ENCODE results near the gene MAP4K4.
A peak's percentile ranks its signal among the peaks of the same experiment; 100 is the strongest.

Gene MAP4K4

DNA sequence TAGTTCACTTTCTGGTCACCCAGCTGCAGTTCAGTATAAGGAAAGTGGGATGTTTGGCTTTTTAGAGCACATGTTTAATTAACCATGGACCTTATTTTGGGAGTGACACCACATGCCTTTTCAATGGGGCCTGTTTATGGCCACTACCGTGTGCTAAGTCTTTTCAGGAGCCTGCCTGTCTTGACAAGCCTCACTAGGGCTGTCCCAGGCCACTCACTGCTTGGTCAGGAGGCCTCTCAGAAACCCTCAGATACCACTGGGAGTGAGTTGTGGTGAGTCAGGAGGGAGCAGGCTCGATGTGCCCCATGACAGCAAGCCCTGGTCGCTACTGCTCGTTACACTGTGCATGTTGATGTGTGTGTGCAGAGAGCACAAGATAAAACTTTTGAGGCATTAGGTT is 123.0 kb downstream of the MAP4K4 start:
- no peaks in the 10 kb centered on the region for H3K9me3 ChIP-seq
- H3K27me3 ChIP-seq = no peaks in the 10 kb centered on the region
- H3K36me3 ChIP-seq = peaks cover 0 to 4% (median 0%) of the 10 kb centered on the region in 3 donors
- H3K4me3 ChIP-seq = no peak overlapping the region
- H3K4me1 ChIP-seq = peaks cover 0 to 60% (median 16%) of the 10 kb centered on the region in 4 donors
- DNase-seq = no peak
- H3K27ac ChIP-seq = no peak overlapping the region
- TF ChIP-seq, protein P1, sequence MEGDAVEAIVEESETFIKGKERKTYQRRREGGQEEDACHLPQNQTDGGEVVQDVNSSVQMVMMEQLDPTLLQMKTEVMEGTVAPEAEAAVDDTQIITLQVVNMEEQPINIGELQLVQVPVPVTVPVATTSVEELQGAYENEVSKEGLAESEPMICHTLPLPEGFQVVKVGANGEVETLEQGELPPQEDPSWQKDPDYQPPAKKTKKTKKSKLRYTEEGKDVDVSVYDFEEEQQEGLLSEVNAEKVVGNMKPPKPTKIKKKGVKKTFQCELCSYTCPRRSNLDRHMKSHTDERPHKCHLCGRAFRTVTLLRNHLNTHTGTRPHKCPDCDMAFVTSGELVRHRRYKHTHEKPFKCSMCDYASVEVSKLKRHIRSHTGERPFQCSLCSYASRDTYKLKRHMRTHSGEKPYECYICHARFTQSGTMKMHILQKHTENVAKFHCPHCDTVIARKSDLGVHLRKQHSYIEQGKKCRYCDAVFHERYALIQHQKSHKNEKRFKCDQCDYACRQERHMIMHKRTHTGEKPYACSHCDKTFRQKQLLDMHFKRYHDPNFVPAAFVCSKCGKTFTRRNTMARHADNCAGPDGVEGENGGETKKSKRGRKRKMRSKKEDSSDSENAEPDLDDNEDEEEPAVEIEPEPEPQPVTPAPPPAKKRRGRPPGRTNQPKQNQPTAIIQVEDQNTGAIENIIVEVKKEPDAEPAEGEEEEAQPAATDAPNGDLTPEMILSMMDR (IDR thresholded peaks at IDR 0.05) = no peak
- intact Hi-C loops (cut with DNase I; ENCODE audit: low total_unique reads) = no loop called here

DNA sequence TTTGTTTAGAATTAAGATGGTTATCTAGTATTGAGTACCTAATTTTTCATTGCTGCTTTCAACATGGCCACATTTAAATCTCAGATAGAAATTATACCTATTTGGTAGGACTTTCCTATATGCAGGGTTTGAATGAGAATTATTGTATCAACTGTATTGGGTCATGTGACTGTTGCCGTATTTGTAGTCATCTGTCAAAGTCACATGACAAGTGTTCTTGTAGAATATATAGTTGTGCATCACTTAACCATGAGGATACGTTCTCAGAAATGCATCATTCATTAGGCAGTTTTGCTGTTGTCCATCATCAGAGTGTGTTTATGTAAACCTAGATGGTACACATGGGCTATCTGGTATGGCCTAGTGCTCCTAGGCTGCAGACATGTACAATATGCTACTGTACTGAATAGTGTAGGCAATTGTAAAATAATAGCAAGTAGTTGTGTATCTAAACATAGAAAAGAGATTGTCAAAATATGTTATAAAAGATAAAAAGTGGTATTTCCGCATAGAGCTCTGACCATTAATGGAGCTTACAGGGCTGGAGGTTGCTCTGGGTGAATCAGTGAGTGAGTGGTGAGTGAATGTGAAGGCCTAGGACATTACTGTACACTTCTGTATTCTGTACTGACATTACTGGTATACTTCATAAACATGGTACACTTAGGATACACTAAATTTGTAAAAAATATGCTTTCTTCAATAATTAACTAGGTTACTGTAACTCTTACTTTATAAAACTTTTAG is 123.7 kb downstream of the MAP4K4 start:
- Histone ChIP-seq H3K4me1 (peaks cover 0 to 53% (median 11%) of the 10 kb centered on the region in 4 donors), H3K27ac (no peak overlapping the region), H3K9me3 (no peaks in the 10 kb centered on the region), H3K4me3 (no peak overlapping the region), H3K27me3 (no peaks in the 10 kb centered on the region), H3K36me3 (peaks cover 0 to 6% (median 0%) of the 10 kb centered on the region in 3 donors)
- intact Hi-C loops (cut with DNase I; ENCODE audit: low total_unique reads) = no loop called here
- TF ChIP-seq, protein P1 (IDR thresholded peaks at IDR 0.05) = no peak
- DNase-seq = no peak

DNA sequence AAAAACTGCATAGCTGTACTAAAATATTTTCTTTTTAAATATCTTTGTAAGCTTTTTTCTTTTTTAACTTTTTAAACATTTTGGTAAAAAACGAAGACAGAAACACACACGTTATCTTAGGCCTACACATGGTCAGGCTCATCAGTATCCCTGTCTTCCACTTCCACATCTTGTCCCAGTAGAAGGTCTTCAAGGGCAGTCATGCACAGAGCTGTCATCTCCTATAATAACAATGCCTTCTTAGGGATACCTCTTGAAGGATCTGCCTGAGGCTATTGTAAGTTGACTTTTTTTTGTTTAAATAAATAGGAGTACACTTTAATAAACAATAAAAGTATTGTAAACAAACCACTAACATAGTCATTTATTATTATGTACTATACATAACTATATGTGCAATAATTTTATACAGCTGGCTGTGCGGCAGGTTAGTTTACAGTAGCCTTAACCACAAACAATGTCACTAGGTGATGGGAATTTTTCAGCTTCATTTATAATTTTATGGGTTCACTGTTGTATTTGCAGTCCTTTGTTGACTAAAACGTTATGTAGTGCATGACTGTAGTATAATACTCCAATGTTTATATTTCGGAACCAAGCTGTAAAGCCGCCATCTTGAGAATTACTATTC is 124.4 kb downstream of the MAP4K4 start:
- TF ChIP-seq, protein P1 (IDR thresholded peaks at IDR 0.05) = no peak
- Histone ChIP-seq H3K4me3 (no peak overlapping the region), H3K36me3 (peaks cover 0 to 6% (median 4%) of the 10 kb centered on the region in 3 donors), H3K27ac (no peak overlapping the region), H3K27me3 (no peaks in the 10 kb centered on the region), H3K4me1 (peaks cover 0 to 48% (median 8%) of the 10 kb centered on the region in 4 donors), H3K9me3 (no peaks in the 10 kb centered on the region)
- no peak for DNase-seq
- intact Hi-C loops (cut with DNase I; ENCODE audit: low total_unique reads) = no loop called here

DNA sequence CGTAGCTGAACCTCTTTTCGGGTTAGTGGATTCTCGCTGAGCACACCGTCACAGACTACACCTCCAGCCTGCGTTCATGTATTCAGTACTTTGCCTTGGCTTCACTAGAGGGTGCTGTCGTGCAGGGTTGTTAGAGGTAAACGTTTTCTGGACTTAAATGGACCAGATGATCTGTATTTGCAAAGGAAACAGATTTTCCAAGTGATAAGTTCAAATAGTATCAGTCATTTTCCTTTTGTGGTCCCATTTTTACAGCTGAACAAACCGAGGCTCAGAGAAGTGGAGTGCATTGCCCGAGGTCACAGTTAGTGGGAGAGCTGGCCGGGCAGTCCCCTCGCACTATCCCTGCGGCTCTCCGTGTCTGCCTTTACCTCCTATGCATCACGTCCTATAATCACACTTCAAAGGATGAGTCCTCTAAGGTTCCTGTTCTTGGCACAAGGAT is 125.9 kb downstream of the MAP4K4 start:
- Histone ChIP-seq H3K4me1 (peaks cover 0 to 52% (median 19%) of the 10 kb centered on the region in 4 donors), H3K27me3 (no peaks in the 10 kb centered on the region), H3K36me3 (peaks cover 0 to 6% (median 5%) of the 10 kb centered on the region in 3 donors), H3K4me3 (no peak overlapping the region), H3K27ac (no peak overlapping the region), H3K9me3 (no peaks in the 10 kb centered on the region)
- peak in 1 of 2 donors; percentile 62 for DNase-seq
- intact Hi-C loops (cut with DNase I; ENCODE audit: low total_unique reads) = no loop called here
- TF ChIP-seq, protein P1 (IDR thresholded peaks at IDR 0.05) = peak; percentile 60 to 61

DNA sequence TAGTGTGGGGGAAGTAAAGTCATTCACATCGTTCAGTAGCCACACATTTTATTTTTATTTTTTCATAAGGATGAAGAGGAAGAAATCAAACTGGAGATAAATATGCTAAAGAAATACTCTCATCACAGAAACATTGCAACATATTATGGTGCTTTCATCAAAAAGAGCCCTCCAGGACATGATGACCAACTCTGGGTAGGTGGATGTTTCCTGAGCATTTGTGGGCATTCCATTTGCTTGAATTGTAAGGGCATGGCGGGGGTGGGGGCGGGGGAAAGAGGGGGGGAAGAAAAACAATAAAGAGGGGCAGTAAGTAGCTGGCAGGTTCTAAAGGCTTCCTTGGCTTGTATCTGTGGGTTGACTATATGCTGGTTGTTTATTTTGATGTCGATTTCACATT is 126.4 kb downstream of the MAP4K4 start:
- no peaks in the 10 kb centered on the region for H3K27me3 ChIP-seq
- no peak overlapping the region for H3K27ac ChIP-seq
- no peak for DNase-seq
- no peak overlapping the region for H3K4me3 ChIP-seq
- H3K4me1 ChIP-seq = peaks cover 0 to 52% (median 23%) of the 10 kb centered on the region in 4 donors
- no peaks in the 10 kb centered on the region for H3K9me3 ChIP-seq
- H3K36me3 ChIP-seq = peaks cover 0 to 6% (median 5%) of the 10 kb centered on the region in 3 donors
- TF ChIP-seq, protein P1 (IDR thresholded peaks at IDR 0.05) = no peak
- intact Hi-C loops (cut with DNase I; ENCODE audit: low total_unique reads) = no loop called here
